Common myeloid progenitor, CD34-positive (primary cell): Measurements from ENCODE around the gene YARS1.

Experiments used
- CTCF ChIA-PET: fragments of 350-600 bp; sonication (Branson Sonifier 250); formaldehyde crosslinking; loops from one replicate; lab custom pipeline; 2021; ENCODE audit warnings: antibody characterized with exemption; lab: Charles Lee
- POLR2A ChIA-PET: fragments of 350-600 bp; sonication (Branson Sonifier 250); formaldehyde crosslinking; loops from one replicate; lab custom pipeline; 2021; ENCODE audit warnings: antibody characterized with exemption; lab: Charles Lee
- DNase-seq, 3 donors: peaks; one replicate each; pipeline versions ENCODE4 v3.0.0 to v3.0.0-alpha.2; 2013
- H3K27ac ChIP-seq, 2 experiments: 1 replicate in 1 of 2; 2 replicates in 1 of 2; pipeline ENCODE4 v1.7.0; 2013; ENCODE audit warnings: inconsistent platforms in 2 of 2, low read length in 2 of 2, mild to moderate bottlenecking in 2 of 2, low read depth in 1 of 2, moderate library complexity in 1 of 2; ENCODE audit not compliant: severe bottlenecking in 2 of 2, insufficient read depth in 1 of 2, poor library complexity in 1 of 2
- H3K27me3 ChIP-seq, 5 experiments: replicated peaks in 2 of 5; 1 replicate in 3 of 5; 2 replicates in 2 of 5; pipeline versions ENCODE4 v1.6.1 to v1.7.0; 2013; ENCODE audit warnings: low read length in 4 of 5, mild to moderate bottlenecking in 2 of 5, moderate library complexity in 2 of 5, inconsistent platforms in 1 of 5; ENCODE audit not compliant: insufficient read depth in 5 of 5, control insufficient read depth in 4 of 5
- H3K36me3 ChIP-seq, 4 experiments: 1 replicate in 2 of 4; 2 replicates in 2 of 4; pipeline versions ENCODE4 v1.6.1 to v1.7.0; 2013; ENCODE audit warnings: low read length in 3 of 4, control low read depth in 1 of 4, mild to moderate bottlenecking in 1 of 4; ENCODE audit not compliant: control insufficient read depth in 4 of 4, insufficient read depth in 4 of 4
- H3K4me1 ChIP-seq, 4 experiments: 1 replicate in 3 of 4; 2 replicates in 1 of 4; pipeline versions ENCODE4 v1.6.1 to v1.7.1; 2013; ENCODE audit warnings: low read length in 3 of 4, mild to moderate bottlenecking in 3 of 4, control low read depth in 1 of 4, inconsistent platforms in 1 of 4, moderate library complexity in 1 of 4; ENCODE audit not compliant: control insufficient read depth in 4 of 4, insufficient read depth in 4 of 4; ENCODE audit errors: control extremely low read depth in 1 of 4
- H3K4me3 ChIP-seq, 7 experiments: 1 replicate in 4 of 7; 2 replicates in 3 of 7; pipeline versions ENCODE4 v1.5.1 to v1.7.0; 2013; ENCODE audit warnings: mild to moderate bottlenecking in 7 of 7, low read length in 6 of 7, moderate library complexity in 6 of 7, inconsistent platforms in 2 of 7, low read depth in 2 of 7, control low read depth in 1 of 7; ENCODE audit not compliant: insufficient read depth in 4 of 7, control insufficient read depth in 1 of 7; ENCODE audit errors: extremely low read depth in 1 of 7
- H3K9me3 ChIP-seq, 5 experiments: 1 replicate in 4 of 5; 2 replicates in 1 of 5; pipeline versions ENCODE4 v1.6.1 to v1.7.1; 2013; ENCODE audit warnings: low read length in 4 of 5, mild to moderate bottlenecking in 2 of 5, inconsistent platforms in 1 of 5, low read depth in 1 of 5, moderate library complexity in 1 of 5; ENCODE audit not compliant: control insufficient read depth in 4 of 5, insufficient read depth in 2 of 5; ENCODE audit errors: control extremely low read depth in 1 of 5
- WGBS: methylation state at CpG from one replicate; pipeline ENCODE4 v1.1.5; 2013; ENCODE audit not compliant: insufficient coverage; 5-methylcytosine and 5-hydroxymethylcytosine counted together

Gene YARS1

GRCh38 chr1:32728413-32729077 lies 88.6 kb downstream of the YARS1 start:
- CTCF ChIA-PET: interaction anchor here (0.9 to 8.2 kb wide), 10 partner anchors 11 to 54 kb away, joined by 3 to 91 read pairs (median 4); no protein-coding TSS in a partner anchor
- no peak for DNase-seq
- Histone ChIP-seq H3K4me3 (no peak overlapping the region), H3K27me3 (no peaks in the 10 kb centered on the region), H3K27ac (no peak overlapping the region), H3K36me3 (no peaks in the 10 kb centered on the region), H3K9me3 (no peaks in the 10 kb centered on the region), H3K4me1 (peaks cover 5 to 30% (median 18%) of the 10 kb centered on the region in 4 experiments)
- POLR2A ChIA-PET: no interaction called here
- WGBS: 100% methylated on average over 1 of the region's 7 CpGs

GRCh38 chr1:32727876-32728275 lies 89.3 kb downstream of the YARS1 start:
- WGBS: no CpG with 5 or more reads among the region's 1 CpG
- POLR2A ChIA-PET: no interaction called here
- no peaks in the 10 kb centered on the region for H3K9me3 ChIP-seq
- H3K27ac ChIP-seq: no peak overlapping the region
- no peaks in the 10 kb centered on the region for H3K27me3 ChIP-seq
- H3K4me1 ChIP-seq: peaks cover 5 to 30% (median 18%) of the 10 kb centered on the region in 4 experiments
- no peak overlapping the region for H3K4me3 ChIP-seq
- DNase-seq: no peak
- CTCF ChIA-PET: interaction anchor here (0.9 to 8.2 kb wide), 6 partner anchors 11 to 55 kb away, joined by 3 to 91 read pairs (median 8); no protein-coding TSS in a partner anchor
- H3K36me3 ChIP-seq: no peaks in the 10 kb centered on the region

GRCh38 chr1:32725615-32725982 lies 91.6 kb downstream of the YARS1 start:
- POLR2A ChIA-PET: interaction anchor here (0.5 to 0.9 kb wide), 2 partner anchors 14 to 24 kb away, joined by 3 read pairs; no protein-coding TSS in a partner anchor
- 65% methylated on average over 3 of the region's 3 CpGs for WGBS
- CTCF ChIA-PET: interaction anchor here (0.6 to 1.9 kb wide), 9 partner anchors 9 to 49 kb away, joined by 3 to 9 read pairs (median 4); a partner anchor contains a TSS
- Histone ChIP-seq H3K9me3 (no peaks in the 10 kb centered on the region), H3K4me3 (peak overlapping the region in 4 of 7 experiments; percentile 39 to 70 (median 52)), H3K27ac (peak overlapping the region in 1 of 2 experiments; percentile 25), H3K36me3 (no peaks in the 10 kb centered on the region), H3K27me3 (no peaks in the 10 kb centered on the region), H3K4me1 (peaks cover 5 to 27% (median 15%) of the 10 kb centered on the region in 4 experiments)
- DNase-seq: no peak
